Ishikawa (cell line): ENCODE data around the gene APOL6.

Experiments
- CEBPB ChIP-seq: IDR thresholded peaks from 2 replicates; pipeline ENCODE4 v1.6.1; 2012
- CREB1 ChIP-seq: IDR thresholded peaks from 2 replicates; pipeline ENCODE4 v1.6.1; 2012; ENCODE audit warnings: low read depth
- EGR1 ChIP-seq: IDR thresholded peaks from 2 replicates; pipeline ENCODE4 v1.6.1; 2012
- EP300 ChIP-seq: IDR thresholded peaks from 2 replicates; pipeline ENCODE4 v1.6.1; 2012; ENCODE audit warnings: borderline replicate concordance
- FOXM1 ChIP-seq: IDR thresholded peaks from 2 replicates; pipeline ENCODE4 v1.6.1; 2012; ENCODE audit warnings: low read depth, borderline replicate concordance
- MAX ChIP-seq: IDR thresholded peaks from 2 replicates; pipeline ENCODE4 v1.6.1; 2012
- NFIC ChIP-seq: IDR thresholded peaks from 2 replicates; pipeline ENCODE4 v1.6.1; 2012
- RAD21 ChIP-seq: IDR thresholded peaks from 2 replicates; pipeline ENCODE4 v1.6.1; 2012; ENCODE audit warnings: low read depth
- REST ChIP-seq: IDR thresholded peaks from 2 replicates; pipeline ENCODE4 v1.6.1; 2012; ENCODE audit warnings: low read depth, mild to moderate bottlenecking
- TAF1 ChIP-seq: IDR thresholded peaks from 2 replicates; pipeline ENCODE4 v1.6.1; 2012; ENCODE audit warnings: low read depth, mild to moderate bottlenecking
- TCF12 ChIP-seq: IDR thresholded peaks from 2 replicates; pipeline ENCODE4 v1.6.1; 2012; ENCODE audit warnings: low read depth
- TEAD4 ChIP-seq: IDR thresholded peaks from 2 replicates; pipeline ENCODE4 v1.6.1; 2012
- USF1 ChIP-seq: IDR thresholded peaks from 2 replicates; pipeline ENCODE4 v1.6.1; 2012
- YY1 ChIP-seq: IDR thresholded peaks from 2 replicates; pipeline ENCODE4 v1.6.1; 2012; ENCODE audit warnings: low read depth
- ZBTB7A ChIP-seq: IDR thresholded peaks from 2 replicates; pipeline ENCODE4 v1.6.1; 2012; ENCODE audit warnings: low read depth

The APOL6 gene

GRCh38 chr22:35684270-35684700, 36.0 kb downstream of the APOL6 start:
- TF ChIP-seq NFIC (no peak), FOXM1 (no peak), TAF1 (no peak), CEBPB (0 out of 2 replicates have a peak, but pooled peaks have one; percentile 68), RAD21 (peak; percentile 64), EP300 (no peak), TEAD4 (no peak), ZBTB7A (no peak)

GRCh38 chr22:35684732-35685131, 36.5 kb downstream of the APOL6 start:
- no peak for TF ChIP-seq FOXM1
- TF ChIP-seq MAX: no peak
- TF ChIP-seq TCF12: no peak
- no peak for TF ChIP-seq USF1
- no peak for TF ChIP-seq CEBPB
- TF ChIP-seq TEAD4: no peak
- no peak for TF ChIP-seq REST
- no peak for TF ChIP-seq NFIC
- TF ChIP-seq CREB1: no peak
- no peak for TF ChIP-seq YY1
- no peak for TF ChIP-seq EP300
- no peak for TF ChIP-seq TAF1
- no peak for TF ChIP-seq RAD21
- TF ChIP-seq EGR1: no peak
- TF ChIP-seq ZBTB7A: no peak

- no peak for TF ChIP-seq TEAD4
- no peak for TF ChIP-seq CEBPB
These were observed 37.5 kb downstream of the APOL6 start for GRCh38 chr22:35685731-35686130.

- TF ChIP-seq USF1 (no peak), NFIC (0 out of 2 replicates have a peak, but pooled peaks have one; percentile 8)
These were observed 38.1 kb downstream of the APOL6 start for GRCh38 chr22:35686298-35686697.

GRCh38 chr22:35687461-35687860, 39.2 kb downstream of the APOL6 start:
- no peak for TF ChIP-seq REST

- TF ChIP-seq NFIC (no peak), RAD21 (no peak), MAX (no peak), USF1 (no peak), CREB1 (no peak), EGR1 (no peak), CEBPB (no peak), YY1 (no peak), TAF1 (no peak), FOXM1 (no peak), ZBTB7A (no peak), EP300 (no peak), TCF12 (no peak), REST (no peak), TEAD4 (no peak)
These were observed 40.8 kb downstream of the APOL6 start for GRCh38 chr22:35688913-35689675.
